IPS DF 6.9 (cell line): ENCODE measurements around the gene RPP14.
"Not testable (repeated sequence)": the region's sequence is repeated elsewhere in the genome, so short reads cannot be mapped to it uniquely, and the experiment has no call there.

Source experiments
- DNase-seq: peaks from one replicate; pipeline ENCODE4 v3.0.0-alpha.2; 2013; ENCODE audit warnings: low read depth, low spot score
- H3K27ac ChIP-seq: one replicate; pipeline ENCODE4 v1.5.1; 2013; ENCODE audit warnings: low read length, control low read depth
- H3K27me3 ChIP-seq: 2 replicates; pipeline ENCODE4 v1.6.1; 2013; ENCODE audit warnings: mild to moderate bottlenecking, low read length; ENCODE audit not compliant: control insufficient read depth, insufficient read depth
- H3K36me3 ChIP-seq: 2 replicates; pipeline ENCODE4 v1.6.1; 2013; ENCODE audit warnings: low read length; ENCODE audit not compliant: control insufficient read depth, insufficient read depth
- H3K4me1 ChIP-seq: 2 replicates; pipeline ENCODE4 v1.6.1; 2013; ENCODE audit warnings: low read length; ENCODE audit not compliant: control insufficient read depth, insufficient read depth
- H3K4me3 ChIP-seq: 2 replicates; pipeline ENCODE4 v1.5.1; 2013; ENCODE audit warnings: mild to moderate bottlenecking, low read length
- H3K9me3 ChIP-seq: 2 replicates; pipeline ENCODE4 v1.6.1; 2013; ENCODE audit warnings: low read length, inconsistent platforms; ENCODE audit not compliant: control insufficient read depth, insufficient read depth
- WGBS: extraction: QIAGEN DNeasy Blood & Tissue Kit; methylation state at CpG from one replicate; pipeline ENCODE4 v1.1.7; 2013; ENCODE audit warnings: mixed read lengths, missing lambda C conversion rate; ENCODE audit not compliant: insufficient read length, insufficient coverage; 5-methylcytosine and 5-hydroxymethylcytosine counted together

RPP14 gene

GRCh38 chr3:58305882-58306711 lies at the start of gene RPP14, which contains the start of gene HTD2:
TSS of gene RPP14 (plus strand) at chr3:58306245. CDS start at chr3:58310330, 4,085 bp downstream.
TSS of gene HTD2 (plus strand) at chr3:58306520. CDS start at chr3:58317614, 11,094 bp downstream.
- Histone ChIP-seq H3K4me3 (peak within 1 kb of the TSS; percentile 73), H3K36me3 (no peaks in the 10 kb centered on the region; the same call in 1 of the 2 replicates), H3K27ac (no peak within 1 kb of the TSS), H3K27me3 (no peaks in the 10 kb centered on the region), H3K4me1 (no peaks in the 10 kb centered on the region), H3K9me3 (no peaks in the 10 kb centered on the region)
- DNase-seq: peak; percentile 99
- no CpG with 5 or more reads among the region's 71 CpGs for WGBS

- Histone ChIP-seq H3K27me3 (no peaks in the 10 kb centered on the region), H3K27ac (no peak overlapping the region), H3K36me3 (no peaks in the 10 kb centered on the region), H3K9me3 (no peaks in the 10 kb centered on the region), H3K4me3 (no peak overlapping the region), H3K4me1 (no peaks in the 10 kb centered on the region)
- no CpG with 5 or more reads among the region's 4 CpGs for WGBS
- no peak for DNase-seq
These were observed 49.5 kb upstream of the RPP14 start for GRCh38 chr3:58256511-58256910.

DNA sequence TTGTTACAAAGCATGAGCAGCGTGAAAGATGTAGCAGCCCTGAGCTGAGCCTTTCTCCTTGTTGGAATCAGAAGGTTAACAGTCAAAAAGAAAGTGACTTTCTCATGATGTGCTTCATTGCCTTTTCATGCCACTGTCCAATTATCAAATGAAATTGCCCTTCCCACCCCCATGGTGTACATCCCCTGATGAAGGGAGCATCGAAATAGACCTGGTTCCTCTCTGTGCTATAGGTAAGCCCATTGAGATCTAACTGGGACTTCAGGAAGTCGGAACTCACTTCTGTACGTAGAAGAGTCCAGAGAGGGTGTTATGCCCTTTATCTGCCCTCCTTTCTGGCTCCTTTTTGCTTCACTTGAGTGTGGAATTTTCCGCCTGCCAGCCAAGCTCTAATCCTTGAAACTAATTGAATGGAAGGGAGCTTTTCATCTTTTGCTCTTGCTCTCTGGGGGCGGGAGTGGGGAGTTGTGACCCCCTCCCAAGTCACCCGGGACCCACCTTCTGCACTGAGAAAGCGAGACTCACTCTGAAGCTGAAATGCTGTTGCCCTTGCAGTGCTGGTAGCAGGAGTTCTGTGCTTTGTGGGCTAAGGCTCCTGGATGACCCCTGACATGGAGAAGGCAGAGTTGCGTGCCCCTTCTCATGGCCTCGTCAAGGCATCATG lies 47.5 kb upstream of the RPP14 start:
- WGBS: no CpG with 5 or more reads among the region's 10 CpGs
- H3K36me3 ChIP-seq: no peaks in the 10 kb centered on the region
- H3K27me3 ChIP-seq: no peaks in the 10 kb centered on the region

GRCh38 chr3:58260261-58260731 lies 45.7 kb upstream of the RPP14 start:
- Histone ChIP-seq H3K4me1 (no peaks in the 10 kb centered on the region), H3K27ac (no peak overlapping the region), H3K27me3 (no peaks in the 10 kb centered on the region), H3K9me3 (no peaks in the 10 kb centered on the region), H3K4me3 (no peak overlapping the region), H3K36me3 (no peaks in the 10 kb centered on the region)
- WGBS: no CpG with 5 or more reads among the region's 6 CpGs
- no peak for DNase-seq

More for the DNA sequence above, 47.5 kb upstream of the RPP14 start:
- H3K4me1 ChIP-seq: no peaks in the 10 kb centered on the region
- H3K4me3 ChIP-seq: no peak overlapping the region
- H3K27ac ChIP-seq: no peak overlapping the region
- DNase-seq: no peak
- H3K9me3 ChIP-seq: no peaks in the 10 kb centered on the region

GRCh38 chr3:58260733-58261132 lies 45.3 kb upstream of the RPP14 start:
- WGBS: no CpG with 5 or more reads among the region's 6 CpGs
- H3K27ac ChIP-seq: no peak overlapping the region

GRCh38 chr3:58261954-58262666 lies 43.9 kb upstream of the RPP14 start:
- H3K4me1 ChIP-seq: no peaks in the 10 kb centered on the region
- no CpG with 5 or more reads among the region's 3 CpGs for WGBS
- H3K36me3 ChIP-seq: no peaks in the 10 kb centered on the region
- H3K27me3 ChIP-seq: no peaks in the 10 kb centered on the region
- H3K27ac ChIP-seq: no peak overlapping the region
- no peaks in the 10 kb centered on the region for H3K9me3 ChIP-seq
- DNase-seq: no peak
- H3K4me3 ChIP-seq: no peak overlapping the region

More at GRCh38 chr3:58260733-58261132, 45.3 kb upstream of the RPP14 start:
- Histone ChIP-seq H3K27me3 (no peaks in the 10 kb centered on the region), H3K4me3 (no peak overlapping the region), H3K9me3 (no peaks in the 10 kb centered on the region), H3K36me3 (no peaks in the 10 kb centered on the region), H3K4me1 (no peaks in the 10 kb centered on the region)
- no peak for DNase-seq

- no peak overlapping the region for H3K27ac ChIP-seq
- no peak for DNase-seq
- no CpG with 5 or more reads among the region's 1 CpG for WGBS
- no peak overlapping the region for H3K4me3 ChIP-seq
- no peaks in the 10 kb centered on the region for H3K9me3 ChIP-seq
- H3K27me3 ChIP-seq: no peaks in the 10 kb centered on the region
- H3K36me3 ChIP-seq: no peaks in the 10 kb centered on the region
- H3K4me1 ChIP-seq: no peaks in the 10 kb centered on the region
These were observed 39.5 kb upstream of the RPP14 start for GRCh38 chr3:58266577-58266976.

GRCh38 chr3:58267543-58267942 lies 38.5 kb upstream of the RPP14 start:
- not testable (repeated sequence) for H3K36me3 ChIP-seq, H3K27ac ChIP-seq, H3K4me3 ChIP-seq, H3K27me3 ChIP-seq, H3K9me3 ChIP-seq, DNase-seq, H3K4me1 ChIP-seq
- WGBS: no CpG with 5 or more reads among the region's 1 CpG

DNA sequence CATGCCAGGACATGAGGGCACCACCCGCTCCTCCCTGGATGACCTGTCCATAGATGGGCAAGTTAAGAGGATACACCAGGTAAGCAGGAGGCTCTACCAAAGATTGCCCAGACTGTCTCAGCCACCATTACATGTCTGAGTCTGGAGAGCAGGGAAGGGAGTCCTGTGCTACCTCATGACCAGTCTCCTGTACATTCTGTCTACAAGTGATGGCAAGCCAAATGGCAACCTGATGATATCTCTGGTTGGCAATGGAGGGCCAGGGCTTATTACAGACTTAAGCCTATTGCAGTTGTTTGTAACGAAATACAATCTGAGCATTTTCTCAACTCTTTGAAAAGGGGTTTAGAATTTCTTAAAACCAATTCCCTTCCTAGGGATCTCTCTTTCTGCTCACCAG lies 36.7 kb upstream of the RPP14 start:
- no peaks in the 10 kb centered on the region for H3K9me3 ChIP-seq
- no peak overlapping the region for H3K4me3 ChIP-seq
- no CpG with 5 or more reads among the region's 2 CpGs for WGBS
- H3K27ac ChIP-seq: no peak overlapping the region
- no peaks in the 10 kb centered on the region for H3K27me3 ChIP-seq
- DNase-seq: no peak
- H3K36me3 ChIP-seq: no peaks in the 10 kb centered on the region
- H3K4me1 ChIP-seq: no peaks in the 10 kb centered on the region

GRCh38 chr3:58270485-58270884 lies 35.6 kb upstream of the RPP14 start:
- Histone ChIP-seq H3K27me3 (no peaks in the 10 kb centered on the region), H3K36me3 (no peaks in the 10 kb centered on the region), H3K9me3 (no peaks in the 10 kb centered on the region), H3K27ac (no peak overlapping the region), H3K4me3 (no peak overlapping the region), H3K4me1 (no peaks in the 10 kb centered on the region)
- no CpG with 5 or more reads among the region's 2 CpGs for WGBS
- no peak for DNase-seq
